ENCODE measurements around the gene FIBCD1.
A peak's percentile ranks its signal among the peaks of the same experiment; 100 is the strongest.

The FIBCD1 gene

DNA sequence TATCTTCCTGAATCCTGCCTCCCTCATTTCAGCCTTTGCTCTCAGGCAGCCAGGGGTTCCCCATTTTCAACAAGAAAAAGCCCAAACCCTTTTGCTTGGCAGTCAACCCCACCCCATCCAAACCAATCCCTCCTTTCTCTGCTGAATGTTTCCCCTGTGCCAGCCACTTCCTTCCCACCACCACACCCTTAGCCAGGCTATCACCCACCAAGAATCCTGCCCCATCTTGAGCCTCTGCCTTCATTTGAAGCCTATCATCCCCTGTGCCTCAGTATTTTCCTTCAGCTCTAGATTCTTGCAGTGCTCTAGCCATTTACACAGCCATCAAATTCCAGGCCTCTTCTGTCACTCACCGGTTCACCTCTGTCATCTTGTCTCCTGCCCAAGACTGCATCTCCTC lies 15.3 kb upstream of the FIBCD1 start:
- DNase-seq, result no peak

DNA sequence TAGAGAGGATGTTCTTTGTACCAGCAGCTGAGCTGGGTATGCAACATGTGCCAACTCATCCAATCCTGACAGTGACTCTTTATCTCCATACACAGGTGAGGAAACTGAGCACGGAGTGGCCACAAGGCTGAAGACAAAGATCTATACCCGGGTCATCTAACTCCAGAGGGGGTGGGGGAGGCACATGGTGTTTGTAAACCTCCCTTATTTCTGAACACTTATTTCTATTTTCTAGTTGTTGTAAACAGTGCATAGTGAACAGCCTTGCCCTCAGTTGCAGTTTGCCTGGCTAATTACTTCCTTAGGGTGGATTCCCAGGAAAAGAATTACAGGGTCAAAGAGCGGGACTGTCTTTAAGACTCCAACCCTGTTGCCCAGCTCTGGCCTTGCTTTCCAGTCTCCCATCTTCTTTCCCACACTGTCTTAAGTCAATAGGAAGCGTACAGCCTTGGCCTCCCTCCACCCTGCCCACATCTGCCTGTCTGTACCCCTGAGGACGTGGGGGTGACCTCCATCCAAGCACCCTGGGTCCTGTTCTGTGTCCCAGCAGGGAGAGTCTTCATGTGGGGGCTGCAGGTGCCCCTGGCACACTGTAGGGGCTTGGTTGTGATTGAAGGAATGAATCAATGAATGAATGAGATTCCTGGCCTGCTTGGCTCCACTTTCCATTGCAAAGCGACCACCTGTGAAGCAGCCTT lies 13.2 kb upstream of the FIBCD1 start:
- no peak for DNase-seq

DNA sequence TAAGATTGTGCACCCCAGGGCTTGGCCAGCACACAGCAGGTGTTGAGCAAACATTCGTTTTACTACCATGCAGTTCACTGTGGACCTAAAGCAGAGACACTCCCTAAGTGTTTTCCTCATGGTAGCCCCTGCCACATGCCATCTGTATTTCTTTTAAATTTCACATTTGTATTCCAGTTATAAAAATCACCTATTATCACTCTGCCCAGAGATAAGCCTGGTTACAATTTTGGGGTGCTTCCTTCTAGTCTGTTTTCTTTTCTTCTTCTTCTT lies 10.9 kb upstream of the FIBCD1 start:
- DNase-seq, result no peak

DNA sequence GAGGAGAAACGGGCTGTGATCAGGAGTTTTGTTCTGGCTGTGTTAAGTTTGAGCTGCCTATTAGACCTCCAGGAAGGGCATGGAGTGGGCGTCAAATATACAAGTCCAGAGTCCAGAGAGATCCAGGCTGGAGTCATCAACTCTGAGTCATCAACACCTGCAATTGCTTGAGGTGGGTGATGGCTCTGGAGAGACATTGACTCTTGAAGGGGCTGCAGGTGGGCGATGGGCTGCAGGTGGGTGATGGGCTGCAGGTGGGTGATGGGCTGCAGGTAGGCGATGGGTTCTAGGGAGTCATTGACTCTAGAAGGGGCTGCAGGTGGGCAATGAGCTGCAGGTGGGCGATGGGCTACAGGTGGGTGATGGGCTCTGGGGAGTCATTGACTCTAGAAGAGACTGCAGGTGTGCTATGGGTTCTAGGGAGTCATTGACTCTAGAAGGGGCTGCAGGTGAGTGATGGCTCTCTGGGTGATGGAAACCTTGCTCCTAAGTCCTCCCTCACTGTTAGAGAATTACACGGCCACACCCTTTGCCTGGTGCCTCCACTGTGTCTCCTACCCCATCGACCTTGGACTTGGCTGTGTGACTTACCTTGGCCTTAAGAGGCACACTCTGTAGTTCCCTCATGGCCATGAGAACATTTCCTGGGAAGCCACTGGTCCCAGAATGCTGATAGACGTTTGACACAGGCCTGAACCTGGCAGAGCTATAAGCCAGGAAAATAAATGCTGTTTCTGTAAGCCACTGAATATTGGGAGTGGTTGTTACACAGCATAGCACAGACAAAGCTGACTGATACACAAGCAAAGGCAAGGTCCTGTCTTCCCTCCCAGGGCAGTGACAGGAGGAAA lies 10.4 kb upstream of the FIBCD1 start:
- no peak for DNase-seq

DNA sequence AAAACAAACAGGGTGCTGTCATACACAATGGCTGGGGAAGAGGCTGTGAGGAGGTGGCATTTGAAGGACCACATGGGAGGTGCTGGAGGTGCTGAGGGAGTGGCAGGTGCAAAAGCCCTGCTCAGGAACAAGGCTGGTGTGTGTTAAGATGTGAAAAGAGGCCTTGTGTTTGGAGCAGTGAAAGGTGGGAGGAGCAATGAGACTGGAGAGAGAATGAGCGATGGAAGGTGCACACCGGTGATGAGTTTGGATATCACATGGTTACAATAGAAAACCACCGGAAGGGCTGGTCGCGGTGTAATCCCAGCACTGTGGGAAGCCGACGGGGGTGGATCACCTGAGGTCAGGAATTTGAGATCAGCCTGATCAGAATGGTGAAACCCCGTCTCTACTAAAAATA lies 9.2 kb upstream of the FIBCD1 start:
- DNase-seq, result no peak

DNA sequence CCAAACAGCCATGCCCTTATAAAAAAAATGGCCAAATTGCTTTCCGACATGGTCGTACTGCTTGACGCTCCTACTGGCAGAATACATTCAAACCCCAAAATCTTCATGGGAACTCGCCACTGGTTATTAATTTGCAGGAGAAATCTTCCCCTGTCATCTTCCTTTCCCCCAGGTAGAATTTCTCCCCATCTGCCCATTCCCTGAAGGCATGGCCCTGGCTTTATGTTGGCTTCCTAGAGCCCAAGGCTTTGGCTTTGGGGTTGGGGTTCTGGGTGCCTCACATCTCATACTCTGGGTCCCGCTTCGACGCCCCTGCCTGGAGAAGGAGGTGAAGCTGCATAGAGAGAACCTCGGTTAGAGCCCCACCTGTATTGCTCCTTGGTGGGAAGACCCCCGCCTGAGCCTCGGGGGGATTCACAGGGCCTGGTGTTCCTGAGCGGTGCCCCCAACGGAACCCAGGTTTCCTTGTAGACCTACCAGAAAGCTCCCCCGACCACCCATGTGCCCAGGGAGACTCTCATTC lies 8.6 kb upstream of the FIBCD1 start:
- DNase-seq, result no peak

DNA sequence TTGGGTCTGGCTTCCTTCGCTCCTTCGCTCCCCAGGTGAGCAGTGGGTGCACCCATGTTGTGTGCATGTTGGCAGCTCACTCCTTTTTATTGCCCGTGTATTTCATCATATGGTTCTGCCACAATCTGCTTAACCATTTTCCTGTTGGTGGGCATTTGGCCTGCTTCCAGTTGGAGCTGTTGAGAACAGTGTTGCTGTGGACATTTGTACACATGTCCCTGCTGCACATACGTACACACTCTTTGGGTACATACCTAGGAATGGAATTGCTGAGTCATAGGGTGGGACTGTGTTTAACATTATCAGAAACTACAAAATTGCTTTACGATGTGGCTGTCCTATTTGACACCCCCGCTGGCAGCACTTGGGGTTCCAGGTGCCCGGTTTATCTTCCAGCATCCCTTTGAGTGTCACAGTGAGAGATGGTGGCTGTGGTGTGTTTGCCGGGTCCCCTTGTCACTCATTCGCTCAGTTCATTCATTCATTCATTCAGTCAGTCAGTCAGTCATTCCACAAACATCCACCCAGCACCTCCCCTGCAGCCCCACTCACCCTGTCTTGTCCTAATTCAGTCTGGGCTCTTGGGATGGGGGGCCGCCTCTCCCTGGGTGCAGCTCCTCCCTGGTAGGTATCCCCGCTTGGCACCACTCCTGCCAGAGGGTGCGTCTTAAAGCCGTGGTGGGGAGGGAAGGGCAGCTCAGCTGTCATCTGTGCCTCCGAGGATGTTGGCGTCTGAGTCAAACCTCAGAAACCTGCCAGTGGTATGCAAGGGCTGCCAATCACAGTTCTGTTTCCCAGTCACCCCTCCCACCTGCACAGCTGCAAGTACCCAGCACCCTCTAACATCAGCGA lies 7.9 kb upstream of the FIBCD1 start:
- DNase-seq, result no peak

DNA sequence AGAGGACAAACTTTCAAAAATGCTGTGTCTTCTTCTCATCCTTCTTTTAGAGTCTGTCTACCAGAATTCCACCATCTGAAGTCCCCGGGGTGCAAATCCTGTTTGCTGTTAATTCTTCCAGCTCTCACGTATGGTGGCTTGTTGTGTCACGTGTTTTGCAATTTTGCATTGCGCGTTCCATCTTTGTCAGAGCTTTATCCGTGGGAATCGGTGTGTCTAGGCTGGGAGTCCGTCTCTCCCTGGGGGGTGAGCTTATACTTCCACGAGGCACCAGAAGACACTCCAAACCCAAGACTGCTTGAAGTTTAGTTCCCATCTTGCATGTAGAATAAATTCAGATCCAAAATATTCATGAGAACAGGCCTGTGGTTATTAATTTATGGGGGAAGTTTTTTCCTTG lies 6.1 kb upstream of the FIBCD1 start:
- no peak for DNase-seq

DNA sequence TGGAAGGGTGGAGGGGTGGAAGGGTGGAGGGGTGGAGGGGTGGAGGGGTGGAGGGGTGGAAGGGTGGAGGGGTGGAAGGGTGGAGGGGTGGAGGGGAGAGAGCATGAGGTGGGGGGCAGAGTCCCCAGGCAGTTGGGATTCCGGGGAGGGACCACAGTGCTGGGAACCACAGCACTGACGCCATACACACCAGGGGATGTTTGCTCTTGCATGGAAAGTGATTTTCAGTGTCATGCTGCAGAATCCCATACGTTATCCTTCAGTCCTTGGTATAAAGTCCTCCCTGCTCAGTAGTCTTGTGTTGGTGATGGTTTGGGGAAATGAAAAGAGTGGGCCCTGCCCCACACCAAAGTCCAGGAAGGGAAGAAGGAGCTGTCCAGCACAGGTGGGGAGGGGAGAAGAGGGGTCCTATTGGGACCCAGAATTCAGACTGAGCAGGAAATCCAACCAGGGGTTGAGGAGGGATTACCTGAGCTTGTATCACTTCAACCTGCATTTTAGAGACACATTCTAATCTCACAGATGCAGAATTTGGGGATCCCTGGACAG lies 5.5 kb upstream of the FIBCD1 start:
- no peak for DNase-seq

DNA sequence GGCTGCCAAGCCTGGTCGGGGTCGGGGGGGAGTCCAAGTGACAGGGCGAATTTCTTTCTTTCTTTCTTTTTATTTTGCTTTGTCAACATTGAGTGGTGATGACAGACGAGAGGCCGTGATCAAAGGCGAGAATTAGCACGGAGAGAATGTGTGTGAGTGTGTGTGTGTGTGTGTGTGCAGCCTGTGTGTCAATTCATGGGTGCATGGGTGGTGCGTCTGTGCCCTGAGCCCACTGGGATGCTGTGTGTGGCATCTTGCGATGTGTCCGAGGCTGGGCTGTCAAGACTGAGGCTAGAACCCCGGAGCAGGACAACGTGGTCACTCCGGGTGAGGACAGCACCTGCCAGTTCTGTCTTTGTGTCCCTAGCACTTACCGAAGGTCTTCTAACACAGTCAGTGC lies 4.7 kb upstream of the FIBCD1 start:
- DNase-seq, result no peak

DNA sequence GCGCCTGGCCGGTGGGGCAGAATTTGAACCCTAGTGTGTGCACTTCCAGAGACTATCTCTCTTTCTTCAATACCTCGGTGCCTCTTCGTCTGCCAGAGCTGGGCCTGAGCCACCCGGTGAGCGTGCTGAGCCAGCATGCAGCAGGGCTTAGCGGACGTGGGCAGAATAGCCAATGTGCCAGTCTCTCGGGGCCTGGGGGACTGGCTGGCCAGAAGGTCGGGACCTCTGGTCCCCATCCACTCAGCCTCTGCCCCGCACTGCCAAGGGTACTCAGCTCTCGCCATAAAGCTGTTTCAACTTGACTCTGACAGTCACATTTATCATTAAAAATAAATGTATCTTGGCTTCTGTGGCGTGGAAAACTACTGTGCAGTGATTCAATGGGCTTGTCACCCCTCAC lies 4.2 kb upstream of the FIBCD1 start:
- no peak for DNase-seq

DNA sequence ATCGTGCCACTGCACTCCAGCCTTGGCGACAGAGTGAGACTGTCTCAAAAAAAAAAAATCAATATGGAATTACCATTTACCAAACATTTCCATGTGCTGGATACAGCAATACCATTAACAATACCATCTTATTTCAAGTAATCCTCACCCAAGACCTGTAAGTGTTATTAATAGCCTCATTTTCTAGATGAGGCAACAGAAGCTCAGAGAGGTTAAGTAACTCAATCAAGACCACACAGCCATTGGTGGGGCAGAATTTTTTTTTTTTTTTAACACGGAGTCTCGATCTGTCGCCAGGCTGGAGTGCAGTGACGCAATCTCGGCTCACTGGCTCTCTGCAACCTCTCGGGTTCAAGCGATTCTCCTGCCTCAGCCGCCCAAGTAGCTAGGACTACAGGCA lies 3.6 kb upstream of the FIBCD1 start:
- DNase-seq, result no peak

DNA sequence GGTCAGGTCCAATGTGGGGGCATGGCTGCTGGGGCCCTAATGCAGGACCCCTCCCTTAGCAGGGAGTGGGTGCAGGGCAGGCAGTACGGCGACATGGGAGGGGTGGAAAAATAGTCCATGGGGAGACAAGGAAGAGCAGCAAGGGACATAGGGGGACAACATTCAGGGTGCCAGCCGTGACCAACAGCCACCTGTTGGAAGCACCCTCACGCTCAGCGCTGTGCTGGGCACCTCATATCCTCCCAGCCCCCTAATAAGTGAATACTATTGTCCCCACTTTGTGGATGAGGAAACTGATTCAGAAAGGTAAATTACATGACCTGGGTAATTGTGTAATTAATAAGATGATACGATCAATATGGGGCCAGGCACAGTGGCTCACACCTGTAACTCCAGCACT lies 3.0 kb upstream of the FIBCD1 start:
- no peak for DNase-seq

DNA sequence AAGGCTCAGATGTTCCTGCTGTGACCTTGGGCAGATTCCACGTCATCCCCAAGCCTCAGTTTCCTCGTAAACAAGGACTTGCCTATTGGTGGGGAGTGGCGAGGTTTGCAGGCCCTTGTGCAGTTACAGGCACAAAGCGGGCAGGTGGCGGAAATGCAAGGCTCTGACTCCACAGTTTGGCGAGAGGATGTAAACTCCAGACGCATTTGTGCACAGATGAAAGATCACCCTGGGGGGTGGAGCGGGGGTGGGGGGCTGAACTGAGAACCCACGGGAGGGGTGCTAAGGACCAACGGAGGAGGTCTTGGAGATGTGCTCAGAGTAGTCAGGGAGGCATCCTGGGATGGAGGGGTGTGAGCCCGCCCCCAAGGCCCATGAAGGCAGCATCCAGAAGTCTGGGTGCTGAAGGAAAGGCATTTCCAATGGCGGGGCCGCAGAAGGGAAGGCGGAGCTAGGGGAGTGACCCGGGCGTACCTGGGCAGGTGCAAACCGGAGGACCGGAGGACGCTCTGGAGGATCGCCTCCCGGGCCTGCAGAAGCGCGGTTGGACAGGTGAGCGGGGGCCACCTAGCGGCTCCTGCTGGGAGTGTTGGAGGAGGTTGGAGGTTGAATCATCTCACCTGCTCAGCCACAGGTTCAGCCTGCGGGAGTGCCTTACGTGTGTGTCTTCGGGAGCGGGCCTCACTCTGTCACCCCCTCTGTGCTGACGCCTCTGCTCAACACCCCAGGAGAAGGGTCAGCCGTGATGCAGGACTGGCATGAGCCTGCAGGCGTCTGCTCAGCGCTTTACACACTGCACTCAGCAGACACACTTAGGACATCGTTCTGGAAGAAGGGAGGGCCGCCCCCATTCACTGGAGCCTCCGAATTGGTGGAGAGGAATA lies 1.9 kb upstream of the FIBCD1 start:
- peak in 1 of 2 experiments; percentile 32 for DNase-seq

DNA sequence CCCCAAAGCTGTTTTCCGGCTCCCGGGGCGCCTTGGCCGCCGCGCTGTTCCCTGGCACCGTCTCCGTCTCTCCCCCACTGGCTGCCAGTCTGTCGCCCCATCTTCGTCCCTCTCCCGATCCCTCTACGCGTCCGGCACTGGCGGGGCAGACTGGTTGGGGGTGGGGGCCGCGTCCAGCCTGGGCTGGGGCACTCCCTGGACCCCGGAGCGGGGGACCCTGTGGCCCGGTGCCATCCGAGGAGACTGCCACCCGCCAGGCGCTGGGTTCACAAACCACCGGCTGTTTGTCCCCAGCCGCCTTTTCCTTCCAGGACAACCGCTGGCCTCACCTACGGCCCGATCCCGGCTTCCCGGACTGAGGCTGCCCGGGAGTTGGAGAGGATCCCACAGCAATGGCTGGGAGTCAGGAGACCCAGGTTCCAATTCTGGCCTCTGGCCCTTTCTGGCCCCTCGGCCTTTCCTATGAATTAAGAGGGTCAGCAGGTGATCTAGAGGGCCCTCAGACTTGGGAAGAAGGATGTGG lies 1.0 kb upstream of the FIBCD1 start:
- no peak for DNase-seq

DNA sequence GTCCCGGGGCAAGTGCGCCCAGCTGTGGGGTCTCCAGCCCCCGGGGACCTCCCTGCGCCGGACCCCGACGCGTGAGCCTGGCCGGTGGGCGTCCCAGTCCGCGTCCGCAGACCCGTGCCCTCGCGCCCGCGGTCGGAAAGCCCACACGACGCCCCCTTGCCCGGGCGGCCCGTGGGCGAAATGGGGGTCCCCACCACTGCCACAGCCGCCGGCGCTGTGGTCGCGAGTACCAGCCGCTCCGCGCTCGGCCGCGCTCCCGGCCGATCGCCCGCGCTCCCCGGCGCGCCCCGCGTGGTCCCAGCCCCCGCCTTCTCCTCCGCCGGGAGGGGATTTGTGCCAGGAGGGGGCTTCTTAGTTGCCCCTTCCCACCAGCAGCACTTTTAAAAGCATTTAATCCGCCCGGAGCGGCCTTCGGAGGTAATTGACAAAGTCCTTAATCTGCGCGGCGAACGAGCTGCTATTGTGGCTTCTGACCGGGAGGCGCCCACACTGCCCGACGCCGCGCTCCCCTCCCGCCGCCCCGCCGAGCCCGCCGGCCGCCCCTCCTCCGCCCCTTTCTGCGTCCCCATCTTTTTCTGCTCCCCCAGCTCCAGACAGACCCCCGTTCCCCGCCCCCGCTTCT lies 469 bp upstream of the FIBCD1 start:
- peak in 1 of 2 experiments; percentile 25 for DNase-seq

DNA sequence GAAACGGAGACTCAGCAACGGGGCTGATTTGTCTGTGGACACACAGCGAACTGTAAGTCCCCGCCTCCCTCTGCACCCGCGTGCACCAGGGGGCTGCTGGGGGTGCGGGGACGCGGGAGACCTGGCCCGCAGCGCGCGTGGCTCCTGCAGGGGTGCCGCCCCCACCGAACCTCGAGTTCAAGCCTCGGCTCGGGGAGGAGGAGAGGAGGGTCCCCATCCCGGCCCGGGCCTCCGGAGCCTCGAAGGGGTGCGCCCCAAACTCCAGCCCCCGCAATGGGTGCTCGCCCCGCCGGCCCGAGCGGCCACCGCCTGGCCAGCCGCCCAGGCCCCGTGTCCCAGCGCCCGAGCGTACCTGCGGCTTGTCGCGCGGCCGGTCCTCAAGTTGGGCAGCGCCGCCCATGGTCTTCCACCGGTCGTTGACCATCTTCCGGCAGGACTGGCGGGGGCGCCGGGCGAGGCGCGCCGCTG lies 829 bp downstream of the FIBCD1 start:
- no peak for DNase-seq

DNA sequence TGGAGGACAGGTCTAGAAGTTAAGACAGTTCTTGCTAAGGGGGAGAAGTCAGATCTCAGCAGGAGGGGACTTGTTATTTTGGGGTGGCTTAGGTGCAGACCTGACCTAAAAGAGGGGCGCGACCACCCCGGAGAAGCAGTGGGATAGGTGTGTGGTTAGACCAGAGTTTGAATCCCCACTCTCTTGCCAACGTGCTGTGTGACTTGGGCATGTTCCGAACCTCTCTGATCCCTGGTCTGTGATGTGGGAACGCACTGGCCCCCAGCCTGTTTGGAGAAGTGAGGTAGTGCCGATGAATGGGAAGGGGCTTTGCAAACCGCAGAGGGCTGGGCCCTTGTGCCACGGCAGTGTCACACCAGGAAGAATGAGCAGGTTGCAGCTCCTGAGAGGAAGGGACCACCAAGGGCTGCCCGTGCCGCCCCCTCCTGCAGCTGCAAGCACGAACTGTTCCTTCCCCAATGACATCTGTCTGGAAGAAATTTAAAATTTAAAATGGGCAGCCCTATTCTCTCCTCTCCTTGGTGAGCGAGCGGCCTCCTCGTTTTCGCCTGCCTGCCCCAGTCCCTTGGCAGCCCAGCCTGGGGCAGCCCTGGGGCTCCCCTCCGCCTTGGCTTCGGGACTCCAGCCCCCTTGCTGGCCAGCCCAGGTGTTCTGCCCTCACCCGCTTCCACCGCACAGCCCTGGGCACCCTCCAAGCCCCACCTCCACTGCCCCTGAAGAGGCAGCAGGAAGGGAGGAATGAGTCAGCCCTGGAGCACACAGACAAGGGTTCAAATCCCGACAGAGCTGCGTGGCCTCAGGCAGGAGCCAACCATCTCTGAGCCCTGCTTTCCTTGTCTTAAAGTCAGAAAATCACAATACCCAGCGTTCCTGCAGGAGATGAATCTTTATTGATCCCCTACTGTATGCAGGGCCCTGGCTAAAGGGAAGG lies 1.6 kb downstream of the FIBCD1 start:
- DNase-seq, result no peak

DNA sequence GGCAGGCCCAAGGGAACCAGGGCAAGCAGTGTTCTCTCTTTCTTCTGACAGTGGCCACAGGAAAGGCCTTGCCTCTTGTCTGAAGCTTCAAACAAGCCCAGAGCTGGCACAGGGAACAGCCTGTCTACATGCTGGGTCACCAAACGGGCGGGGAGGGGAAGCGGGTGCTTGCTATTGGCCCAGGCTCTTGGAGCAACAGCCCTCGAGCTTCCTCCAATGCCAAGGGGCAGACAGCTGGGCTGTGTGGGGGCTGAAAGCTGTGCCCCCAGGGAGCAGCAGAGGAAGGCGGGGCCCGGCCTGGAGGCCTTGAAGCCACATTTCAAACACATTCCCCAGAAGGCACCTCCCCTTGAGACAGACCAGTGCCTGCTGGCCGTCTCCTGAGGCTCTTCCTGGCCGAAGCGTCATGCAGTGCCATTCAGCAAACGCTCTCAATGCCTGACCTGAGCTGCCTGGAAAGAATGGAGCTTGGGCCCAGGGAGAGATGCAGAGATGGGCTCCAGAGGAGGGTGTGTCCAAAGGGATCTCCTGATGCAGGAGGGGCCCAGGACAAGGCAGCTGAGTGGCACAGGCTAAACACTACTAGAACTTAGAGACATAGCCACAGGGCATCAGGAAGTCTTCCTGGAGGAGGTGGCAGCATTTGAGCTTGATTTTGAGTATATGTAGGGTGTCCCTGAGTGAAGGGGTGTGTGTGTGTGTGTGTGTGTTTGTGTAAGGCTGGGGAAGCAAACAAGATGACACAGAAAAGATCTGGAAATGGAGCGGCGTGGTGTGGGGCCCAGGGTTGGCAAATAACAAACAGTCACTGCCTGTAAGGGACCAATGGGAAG lies 2.5 kb downstream of the FIBCD1 start:
- DNase-seq, result no peak

Measured in Kasumi-1 (cell line).